Measurements from ENCODE around the gene TNS3.

TNS3 gene

DNA sequence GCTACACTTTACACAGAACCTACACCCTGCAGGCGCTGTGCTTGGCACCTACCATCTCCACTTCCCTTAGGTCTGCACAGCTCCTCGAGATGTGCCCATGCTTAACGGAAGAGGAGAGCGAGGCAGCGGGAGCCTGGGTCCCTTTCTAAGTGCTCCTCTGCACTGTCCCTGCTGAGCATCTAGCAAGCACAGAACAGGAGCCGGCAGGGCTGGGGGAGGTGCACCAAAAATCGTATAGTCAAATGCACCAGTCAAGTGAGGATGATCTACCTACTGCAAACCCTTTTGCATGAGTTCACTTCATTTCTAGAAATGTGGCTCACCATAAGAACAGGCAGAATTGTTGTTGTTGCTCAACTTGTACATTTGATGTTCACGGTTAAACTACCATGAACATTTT lies 267.7 kb downstream of the TNS3 start:
- DNase-seq, result no peak

DNA sequence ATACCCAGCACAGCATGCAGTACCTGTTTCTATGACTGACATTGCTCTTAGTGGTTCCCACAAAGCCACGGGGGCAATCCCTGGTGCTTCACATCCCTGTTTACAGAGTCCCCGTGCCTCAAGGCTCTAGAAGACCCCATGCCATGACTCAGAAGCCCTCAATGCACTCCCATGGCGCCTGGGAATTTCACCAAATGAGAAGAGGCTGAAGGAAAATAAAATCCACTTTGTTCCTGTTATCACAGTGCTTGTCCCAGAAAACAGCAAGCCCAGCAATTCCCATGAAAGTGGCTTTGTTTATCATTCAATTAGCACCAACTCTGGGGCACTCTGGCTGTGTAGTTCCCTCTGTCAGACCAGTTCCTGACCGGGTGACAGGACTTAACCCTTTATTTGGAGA lies 268.3 kb downstream of the TNS3 start:
- DNase-seq, result no peak

DNA sequence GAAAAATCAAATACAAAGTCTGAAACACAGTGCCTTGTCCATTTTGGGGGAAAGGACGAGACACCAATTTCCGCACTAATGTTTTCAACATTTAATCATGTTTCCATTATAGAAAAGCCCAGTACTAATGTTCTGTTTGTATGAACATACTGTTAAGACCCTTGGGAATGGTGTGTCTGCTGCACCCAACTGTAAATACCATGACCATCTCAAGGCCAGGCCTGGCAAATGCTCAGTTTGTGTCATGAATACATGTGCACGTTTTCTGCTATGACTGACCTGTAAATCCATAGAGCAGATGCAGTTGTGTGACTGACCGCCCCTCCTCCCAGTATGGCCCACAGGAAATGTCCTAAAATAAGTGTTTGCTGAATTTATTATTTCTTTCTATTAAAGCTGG lies 270.0 kb downstream of the TNS3 start:
- DNase-seq, result no peak

DNA sequence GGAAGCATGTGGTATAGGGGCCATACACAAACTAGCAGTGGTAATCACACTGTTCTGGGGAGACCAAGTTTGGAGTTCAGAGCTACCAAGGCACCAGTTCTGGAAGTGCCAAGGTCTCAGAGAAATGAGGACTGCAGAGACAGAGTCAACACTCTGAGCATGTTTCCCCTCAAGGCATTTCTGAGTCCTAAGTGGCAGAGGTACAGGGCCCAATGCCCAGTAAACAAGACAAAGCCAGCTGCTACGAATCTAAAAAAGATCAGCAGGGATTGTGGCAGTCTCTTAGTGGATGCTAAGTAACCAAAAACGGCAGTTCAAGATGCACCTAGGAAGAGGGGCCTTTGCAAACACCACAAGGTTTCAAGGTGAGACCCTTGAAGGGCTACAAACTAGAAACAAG lies 271.9 kb downstream of the TNS3 start:
- DNase-seq, result no peak

DNA sequence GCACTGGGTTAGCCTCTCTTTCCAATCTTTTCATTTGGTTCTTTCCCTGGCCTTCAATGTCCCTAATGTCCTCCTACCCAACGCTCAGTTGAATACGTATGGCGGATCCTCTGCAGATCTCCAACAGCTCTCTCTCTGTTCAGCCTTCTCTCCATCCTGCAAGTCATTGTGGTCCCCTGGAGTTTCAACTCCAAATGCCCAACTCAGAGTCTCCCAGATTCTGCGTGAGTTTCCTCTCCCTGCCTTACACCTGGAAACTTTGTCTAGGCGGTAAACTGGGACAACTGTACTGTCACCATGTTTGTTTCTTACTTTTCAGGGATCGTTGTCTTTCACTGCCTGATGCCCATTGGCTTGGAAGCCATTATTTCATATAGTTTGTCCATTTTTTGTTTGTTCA lies 273.1 kb downstream of the TNS3 start:
- DNase-seq, result no peak

DNA sequence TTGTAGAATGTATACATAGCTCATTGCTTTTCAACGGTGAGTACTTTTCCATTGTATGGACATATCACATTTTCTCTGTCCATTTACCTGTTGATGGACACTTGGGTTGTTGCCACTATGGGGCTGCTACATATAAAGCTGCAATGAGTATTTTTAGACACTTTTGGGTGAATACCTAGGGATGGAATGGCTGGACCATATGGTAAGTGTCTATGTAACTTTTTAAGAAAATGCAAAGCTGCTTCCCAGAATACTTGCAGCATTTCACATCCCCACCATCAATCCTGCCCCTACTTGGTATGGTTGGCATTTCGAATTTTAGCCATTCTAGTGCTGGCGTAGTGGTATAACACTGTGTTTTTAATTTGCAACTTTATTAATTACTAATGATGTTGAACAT lies 274.6 kb downstream of the TNS3 start:
- no peak for DNase-seq

DNA sequence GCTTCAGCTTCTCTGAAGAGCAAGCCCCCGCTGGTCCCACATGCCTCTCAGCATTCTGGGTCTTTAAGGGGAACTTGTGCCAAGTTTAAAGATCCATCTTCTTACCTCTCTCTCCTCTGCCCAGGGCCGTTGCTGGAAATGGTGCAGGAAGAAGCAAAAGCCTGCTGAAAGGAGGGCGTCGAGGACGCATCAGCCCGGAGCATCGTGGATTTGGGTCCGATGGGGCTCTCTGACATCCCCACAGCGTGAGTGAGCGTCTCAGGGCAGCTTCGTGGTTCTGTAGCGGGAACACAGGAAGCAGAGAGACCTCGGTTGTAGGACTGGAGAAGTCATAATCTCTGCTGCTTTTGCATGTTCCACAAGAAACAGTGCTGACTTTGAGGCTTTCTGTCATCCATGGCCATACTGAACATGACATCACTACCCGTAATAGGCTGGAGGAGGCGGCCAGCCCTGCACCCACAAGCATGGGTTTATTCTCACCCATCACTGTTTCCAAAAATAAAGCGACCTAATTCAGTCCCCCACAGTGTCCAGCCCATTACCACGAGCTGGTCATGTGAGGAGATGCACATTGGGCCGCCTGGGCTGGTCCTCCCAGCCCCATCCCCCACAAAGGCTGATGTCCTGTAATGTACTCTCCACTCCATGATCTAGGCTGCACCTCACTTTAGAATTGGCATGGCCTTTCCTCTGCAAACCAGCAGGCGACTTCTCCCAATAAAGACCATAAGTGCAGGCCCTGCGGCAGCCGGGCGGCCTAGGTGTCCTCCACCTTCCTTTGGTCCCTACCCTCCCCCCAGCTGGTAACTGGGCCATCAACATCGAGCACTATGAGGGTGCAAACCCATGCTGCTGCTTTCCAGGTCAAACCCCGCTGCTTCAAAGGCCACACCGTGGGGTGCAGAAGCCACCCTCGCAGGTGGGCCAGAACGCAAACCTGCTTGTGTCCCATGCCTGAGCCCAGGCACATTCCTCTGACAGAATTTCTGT lies 276.9 kb downstream of the TNS3 start:
- no peak for DNase-seq

DNA sequence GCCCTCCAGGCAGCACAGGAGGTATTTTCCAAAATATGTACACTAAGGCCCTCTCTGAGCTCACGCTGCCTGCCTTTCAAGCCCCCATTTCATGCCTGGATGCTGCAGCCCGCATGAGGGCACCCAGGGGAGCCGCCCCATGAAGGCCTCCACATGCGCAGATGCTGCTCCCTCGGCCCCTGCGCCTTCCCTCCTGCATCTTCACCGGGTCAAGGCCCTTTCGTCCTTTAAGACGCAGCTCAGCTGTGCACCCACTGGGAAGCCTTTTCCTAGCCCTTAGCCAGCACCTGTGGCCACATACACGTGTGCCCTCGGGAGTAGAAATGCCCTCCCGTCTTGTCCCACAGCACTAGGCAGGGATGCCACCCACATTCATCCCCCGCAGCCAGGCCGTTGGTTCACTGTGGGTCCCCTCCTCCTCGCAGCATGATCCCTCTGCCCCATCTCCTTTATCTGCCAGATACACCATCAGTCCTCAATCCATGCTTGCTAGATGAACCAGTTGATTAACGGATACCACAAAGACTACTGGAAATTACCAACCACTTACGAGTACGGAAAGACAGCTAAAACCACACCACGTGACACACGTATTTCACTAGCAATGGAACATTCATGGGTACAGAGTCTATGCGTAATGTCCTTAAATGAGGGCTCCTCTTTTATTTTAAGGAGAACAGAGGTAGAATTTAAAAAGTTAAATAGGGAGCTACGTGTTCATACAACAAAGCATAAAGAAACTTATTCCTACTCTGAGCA lies 278.0 kb downstream of the TNS3 start:
- DNase-seq, result no peak

DNA sequence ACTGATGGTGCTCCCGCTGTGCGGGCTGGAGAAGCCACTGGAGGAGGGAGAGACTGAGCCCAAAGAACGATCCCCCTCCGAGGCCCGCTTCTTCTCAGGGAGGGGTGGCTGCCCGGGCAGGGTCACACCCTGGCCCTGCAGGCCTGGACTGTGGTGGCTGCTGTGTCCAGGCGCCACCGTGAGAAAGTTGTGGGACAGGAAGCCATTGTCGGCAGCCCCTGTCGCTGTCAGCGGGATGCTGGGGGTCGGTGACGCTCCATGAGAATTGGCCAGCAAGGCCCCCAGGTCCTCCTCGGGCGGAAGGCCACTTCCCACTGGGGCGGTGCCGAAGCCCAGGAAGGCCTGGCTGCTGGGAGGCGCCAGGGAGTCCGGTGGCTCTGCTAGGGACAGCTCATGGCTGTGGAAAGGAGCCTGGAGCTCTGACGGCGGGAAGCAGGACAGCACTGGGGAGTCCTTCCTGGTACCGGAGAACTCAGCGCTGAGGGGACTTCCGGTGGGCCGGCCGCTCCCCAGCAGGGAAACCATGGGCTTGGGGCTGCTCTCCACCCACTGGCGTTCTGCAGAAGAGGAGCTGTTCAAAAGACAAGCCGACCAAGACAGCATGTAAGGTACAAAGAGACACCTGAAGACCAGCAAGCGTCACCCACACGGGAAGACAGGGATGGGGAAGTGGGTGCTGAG lies 278.8 kb downstream of the TNS3 start:
- no peak for DNase-seq

DNA sequence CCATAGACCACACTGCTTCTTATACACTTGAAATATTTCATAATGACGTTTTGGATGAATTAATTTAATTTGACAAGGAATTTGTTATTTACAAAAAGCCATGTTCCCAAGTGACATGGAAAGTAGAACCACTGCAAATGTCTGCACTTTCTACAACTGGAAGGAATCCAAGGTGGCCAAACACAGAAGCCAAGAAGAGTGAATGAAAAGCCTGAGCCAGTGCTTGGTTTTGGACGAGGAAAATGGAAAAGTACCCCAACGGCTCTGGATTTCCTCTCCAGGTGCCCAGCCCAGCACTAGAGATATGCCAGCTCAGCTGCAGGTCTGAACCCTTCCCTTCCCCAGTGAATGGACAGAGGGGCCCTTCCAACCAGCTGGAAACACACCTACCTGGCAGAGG lies 279.4 kb downstream of the TNS3 start:
- no peak for DNase-seq

DNA sequence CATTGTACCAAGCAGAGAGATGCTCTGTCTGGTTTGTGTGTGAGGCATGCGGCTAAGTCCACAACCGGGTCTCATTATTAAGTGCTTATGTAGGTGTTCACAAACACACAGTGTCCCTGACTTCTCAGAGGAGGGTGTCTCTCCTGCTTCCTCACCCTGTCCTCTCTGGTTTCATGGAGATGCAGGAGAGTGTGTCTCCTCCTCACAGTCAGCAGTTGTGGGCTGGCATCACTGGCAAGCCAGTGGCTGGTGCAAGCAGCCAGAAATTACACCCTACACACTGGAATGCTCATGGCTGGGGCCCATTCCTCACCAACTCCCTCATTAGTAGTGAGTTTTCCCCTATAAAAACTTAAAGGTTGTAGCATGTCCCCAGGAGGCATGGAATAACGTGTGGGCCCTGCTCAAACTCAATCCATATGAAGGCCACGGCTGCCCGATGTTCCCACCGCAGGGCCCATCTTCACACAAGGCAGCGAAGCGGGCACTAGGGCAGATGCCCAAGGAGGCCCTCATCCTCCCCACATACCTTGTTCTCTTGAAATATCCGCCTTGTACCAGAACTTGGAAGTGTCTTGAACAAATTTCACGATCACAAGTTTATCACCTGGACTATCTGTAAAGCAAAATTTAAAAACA lies 280.1 kb downstream of the TNS3 start:
- DNase-seq, result no peak

DNA sequence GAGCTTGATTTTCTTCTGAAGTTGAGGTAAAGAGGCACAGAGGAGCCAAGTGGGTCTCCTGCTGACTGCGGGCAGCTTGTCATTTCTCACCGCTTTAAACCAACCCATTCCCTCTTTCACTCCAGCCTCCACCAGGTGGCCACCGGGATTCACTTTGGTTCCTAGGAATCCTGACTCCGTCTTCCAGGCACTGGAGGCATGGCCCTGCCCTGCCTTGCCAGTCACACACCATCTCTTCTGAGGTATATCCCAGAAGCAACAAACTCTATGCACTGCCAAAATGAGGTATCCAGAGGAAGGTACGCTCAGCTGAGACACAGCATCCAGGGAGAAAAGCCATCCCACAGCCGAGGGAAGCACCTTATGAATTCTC lies 280.8 kb downstream of the TNS3 start:
- no peak for DNase-seq

DNA sequence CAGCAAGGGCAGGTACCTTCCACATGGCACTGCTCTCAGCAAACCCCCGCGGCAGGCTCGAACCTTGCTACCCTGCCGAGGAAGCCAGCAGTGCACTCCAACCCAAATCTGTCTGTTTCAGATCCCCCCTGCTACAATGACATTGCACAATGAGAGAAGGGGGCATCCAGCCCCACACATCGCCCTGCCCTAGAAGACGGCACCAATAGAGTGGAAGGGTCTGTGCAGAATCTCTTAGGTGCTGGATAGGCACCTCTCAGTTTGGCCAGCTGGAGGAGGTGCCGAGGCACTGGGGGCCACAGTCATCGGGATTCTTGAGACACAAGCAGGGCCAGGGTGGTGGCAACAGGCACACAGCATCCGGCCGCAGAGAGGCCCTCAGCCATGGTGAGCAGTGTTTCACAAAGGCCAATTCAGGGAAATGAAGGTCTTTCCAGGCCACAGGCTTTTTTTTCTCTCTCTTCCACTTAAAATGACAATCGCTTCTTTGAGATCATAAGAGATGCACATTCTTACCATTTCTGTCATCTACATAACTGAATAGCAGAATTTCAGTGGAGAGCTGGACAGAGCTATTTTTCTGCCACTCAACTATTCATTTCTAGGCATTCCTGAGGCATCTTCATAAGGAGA lies 281.3 kb downstream of the TNS3 start:
- DNase-seq, result no peak

DNA sequence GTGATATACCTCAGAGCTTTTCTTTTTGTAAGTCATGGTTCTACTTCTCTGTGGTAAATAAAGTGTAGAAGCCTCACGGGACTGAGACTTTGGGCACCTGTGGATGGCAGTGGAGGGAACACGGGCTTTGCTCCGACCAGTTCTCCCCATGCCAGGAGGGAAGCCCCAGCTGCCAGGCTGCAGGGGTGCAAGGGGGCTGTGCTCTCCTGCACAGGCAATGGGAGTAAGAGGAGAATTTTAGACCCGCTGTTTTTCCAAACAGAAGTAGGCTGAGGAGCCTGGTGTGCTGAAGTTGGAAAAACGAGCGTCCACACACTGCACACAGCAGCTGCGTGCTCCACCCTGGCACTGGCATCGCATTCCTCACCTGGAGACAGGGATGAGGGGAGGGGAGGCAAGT lies 282.4 kb downstream of the TNS3 start:
- DNase-seq, result no peak

DNA sequence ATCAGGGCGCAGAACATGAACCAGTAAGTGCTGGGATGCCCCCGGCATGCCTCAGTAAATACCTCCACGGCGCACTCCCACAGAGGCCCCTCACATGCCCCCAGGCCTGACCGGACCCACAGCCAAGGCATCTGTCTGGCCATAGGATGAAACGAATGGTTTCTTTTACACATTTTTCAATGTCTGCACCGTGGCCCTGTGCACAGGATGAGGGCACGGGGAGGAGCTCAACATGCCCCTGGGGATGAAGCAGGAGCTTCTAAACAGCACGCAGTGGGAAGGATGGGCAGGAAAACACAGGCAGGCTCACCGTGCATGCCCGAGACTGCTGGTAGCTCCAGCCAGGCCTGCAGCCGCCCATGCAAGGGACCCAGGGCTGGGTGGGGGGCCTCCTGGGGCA lies 283.3 kb downstream of the TNS3 start:
- no peak for DNase-seq

DNA sequence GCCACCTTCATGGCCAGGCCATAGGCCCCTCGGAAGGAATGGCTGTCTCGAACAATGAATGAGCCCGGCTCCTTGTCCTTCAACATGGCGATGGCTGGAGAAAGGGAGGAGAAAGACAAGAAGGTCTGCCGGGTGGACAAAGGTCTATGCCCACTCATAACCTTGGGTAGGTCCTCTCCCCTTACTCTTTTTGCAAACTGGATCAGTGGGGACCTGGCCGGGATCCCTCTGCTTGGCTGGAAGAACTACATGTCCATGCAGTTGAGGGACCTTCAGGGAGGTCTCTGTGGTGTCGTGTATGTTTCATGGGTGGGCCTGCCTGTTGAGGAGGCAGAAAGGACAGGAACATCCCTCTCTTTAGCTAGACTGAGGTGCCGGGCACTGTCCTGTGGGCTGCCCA lies 284.8 kb downstream of the TNS3 start:
- DNase-seq, result no peak

DNA sequence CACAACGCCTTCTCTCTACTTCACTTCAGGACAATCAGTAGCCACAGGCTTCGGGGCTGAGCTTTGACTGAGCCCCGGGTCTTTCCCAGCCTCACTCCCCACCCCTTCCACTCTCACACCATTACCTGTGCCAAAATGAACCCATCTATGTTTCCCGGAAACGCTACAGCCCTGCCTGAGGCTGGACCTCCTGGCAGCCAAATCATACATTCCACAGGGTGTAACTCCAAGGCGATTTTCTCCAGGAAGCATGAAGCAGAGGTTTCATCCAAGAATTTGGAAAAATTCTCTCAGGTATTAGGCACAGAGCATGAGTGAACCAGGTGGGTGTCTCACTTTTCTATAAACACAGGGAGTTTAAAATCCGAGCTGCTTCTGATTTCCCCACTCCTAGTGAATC lies 286.3 kb downstream of the TNS3 start:
- no peak for DNase-seq

DNA sequence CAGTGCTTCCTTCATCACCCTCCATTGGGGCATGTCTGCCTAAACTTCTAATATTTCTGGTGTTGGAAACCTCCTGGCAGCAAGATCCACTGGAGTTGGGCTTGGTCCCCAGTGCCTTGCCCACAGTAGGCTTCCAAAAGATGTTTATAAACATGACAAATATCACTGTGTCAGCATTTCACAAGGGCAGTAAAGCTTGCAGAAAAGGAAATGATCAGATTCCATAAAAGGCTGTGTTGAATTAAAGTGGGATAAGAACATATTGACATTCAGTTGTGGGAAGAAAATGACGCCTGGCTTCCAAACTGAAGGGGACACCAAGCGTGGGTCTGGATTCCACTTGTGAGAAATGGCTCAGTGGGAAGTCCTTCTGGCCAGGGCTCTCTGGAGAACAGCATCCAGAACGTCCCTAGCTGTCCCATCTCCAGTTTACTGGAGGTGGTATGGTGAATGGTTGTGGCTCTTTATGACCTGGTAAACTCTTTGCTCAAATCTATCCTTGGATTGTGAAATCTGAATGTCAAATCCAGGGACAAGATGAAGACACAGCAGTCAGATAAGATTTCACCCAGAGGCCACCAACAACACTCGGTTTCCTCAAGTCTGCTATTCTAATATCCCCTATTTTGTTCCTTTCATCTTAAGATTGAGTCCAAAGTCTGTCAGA lies 287.2 kb downstream of the TNS3 start:
- no peak for DNase-seq

DNA sequence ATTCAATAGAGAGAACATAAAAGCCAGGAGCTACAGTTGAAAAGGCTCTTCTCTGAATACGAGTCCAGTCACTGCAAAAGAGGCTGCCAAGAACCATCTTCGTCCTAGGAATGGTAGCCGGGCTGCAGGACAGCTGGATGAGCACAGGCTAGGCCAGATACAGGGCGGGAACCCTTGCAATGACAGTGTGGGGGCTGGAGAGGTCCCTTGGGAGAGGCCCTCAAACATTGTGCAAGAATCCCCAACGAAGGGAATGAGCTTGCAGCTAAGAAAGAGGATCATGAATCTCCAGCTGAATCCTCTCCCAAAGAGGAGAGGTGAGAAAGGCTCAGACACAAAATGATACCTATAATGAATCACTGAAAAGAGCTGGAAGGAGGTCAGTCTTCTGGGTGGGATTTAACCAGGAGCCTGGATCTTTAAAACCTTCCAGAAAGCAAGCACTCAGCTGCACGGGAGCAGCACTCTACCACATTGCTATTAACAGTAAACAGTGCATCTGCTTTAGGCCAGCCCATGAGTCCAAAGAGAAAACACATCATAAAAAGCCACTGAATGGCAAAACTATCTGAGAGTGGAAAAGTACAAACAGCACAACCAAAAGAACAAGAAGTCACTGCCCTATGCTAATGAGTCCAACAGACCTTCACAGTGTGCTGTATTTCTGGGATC lies 287.9 kb downstream of the TNS3 start:
- DNase-seq, result no peak

DNA sequence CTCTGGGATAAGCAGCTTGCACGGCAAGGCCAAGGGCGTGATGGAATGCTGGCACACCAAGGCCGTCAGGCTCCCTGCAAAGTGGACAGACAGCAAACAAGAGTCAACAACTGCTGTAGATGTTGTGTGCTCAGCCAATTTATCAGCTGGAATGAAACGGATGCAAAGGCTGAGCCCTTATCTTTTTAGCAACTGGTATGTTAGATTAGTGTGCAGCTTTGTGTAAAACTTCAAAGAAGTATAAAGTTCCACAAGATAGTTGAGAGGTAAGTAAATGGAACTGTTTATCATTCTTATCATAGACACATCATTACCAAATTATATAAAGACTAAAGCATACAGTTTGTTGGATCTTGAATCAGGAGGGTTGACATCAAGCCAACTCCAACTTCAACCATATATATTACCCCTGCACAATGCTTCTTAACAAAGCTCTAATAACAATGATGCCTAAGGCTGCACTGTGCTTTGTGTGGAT lies 289.0 kb downstream of the TNS3 start:
- peak; percentile 79 for DNase-seq

DNA sequence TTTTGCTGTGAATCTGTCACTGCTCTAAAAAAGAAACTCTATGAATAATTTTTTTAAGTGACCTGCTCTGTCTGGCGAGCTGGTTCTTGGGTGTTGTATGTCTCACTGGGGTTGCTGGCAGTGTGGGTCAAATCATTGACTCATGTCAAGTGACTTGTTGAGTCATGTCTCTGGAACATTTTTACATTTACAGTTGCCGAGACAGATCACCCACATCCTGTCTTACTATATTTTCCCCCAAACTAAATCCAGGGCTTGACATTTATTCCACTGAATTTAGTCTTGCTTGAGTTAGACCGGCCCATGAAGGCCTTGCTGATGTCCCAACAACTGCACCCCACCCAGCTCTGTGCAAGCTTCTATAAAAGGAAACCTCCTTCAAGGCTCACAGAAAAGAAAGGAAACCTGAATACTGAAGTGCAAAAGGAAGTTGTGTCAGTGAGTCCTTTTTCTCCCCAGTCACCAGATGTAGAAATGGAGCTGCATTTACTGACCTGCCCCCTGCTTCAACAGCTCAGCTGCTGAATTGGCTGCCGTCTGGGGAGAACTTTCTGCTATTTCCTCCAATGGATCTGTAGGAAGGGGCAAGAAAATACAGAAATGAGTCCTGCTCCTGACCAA lies 290.3 kb downstream of the TNS3 start:
- peak; percentile 30 for DNase-seq
